Activated T-helper 1 cell treated with Interleukin-2 at 50 U/mL for 16 hours (primary cell): ENCODE results near the gene UAP1L1.
"Not testable (repeated sequence)": the region's sequence is repeated elsewhere in the genome, so short reads cannot be mapped to it uniquely, and the experiment has no call there.

Experiments used
- DNase-seq: peaks from one replicate; pipeline ENCODE4 v3.0.0-alpha.2; 2020; ENCODE audit warnings: low read depth

UAP1L1 gene, protein sequence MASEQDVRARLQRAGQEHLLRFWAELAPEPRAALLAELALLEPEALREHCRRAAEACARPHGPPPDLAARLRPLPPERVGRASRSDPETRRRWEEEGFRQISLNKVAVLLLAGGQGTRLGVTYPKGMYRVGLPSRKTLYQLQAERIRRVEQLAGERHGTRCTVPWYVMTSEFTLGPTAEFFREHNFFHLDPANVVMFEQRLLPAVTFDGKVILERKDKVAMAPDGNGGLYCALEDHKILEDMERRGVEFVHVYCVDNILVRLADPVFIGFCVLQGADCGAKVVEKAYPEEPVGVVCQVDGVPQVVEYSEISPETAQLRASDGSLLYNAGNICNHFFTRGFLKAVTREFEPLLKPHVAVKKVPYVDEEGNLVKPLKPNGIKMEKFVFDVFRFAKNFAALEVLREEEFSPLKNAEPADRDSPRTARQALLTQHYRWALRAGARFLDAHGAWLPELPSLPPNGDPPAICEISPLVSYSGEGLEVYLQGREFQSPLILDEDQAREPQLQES

DNA sequence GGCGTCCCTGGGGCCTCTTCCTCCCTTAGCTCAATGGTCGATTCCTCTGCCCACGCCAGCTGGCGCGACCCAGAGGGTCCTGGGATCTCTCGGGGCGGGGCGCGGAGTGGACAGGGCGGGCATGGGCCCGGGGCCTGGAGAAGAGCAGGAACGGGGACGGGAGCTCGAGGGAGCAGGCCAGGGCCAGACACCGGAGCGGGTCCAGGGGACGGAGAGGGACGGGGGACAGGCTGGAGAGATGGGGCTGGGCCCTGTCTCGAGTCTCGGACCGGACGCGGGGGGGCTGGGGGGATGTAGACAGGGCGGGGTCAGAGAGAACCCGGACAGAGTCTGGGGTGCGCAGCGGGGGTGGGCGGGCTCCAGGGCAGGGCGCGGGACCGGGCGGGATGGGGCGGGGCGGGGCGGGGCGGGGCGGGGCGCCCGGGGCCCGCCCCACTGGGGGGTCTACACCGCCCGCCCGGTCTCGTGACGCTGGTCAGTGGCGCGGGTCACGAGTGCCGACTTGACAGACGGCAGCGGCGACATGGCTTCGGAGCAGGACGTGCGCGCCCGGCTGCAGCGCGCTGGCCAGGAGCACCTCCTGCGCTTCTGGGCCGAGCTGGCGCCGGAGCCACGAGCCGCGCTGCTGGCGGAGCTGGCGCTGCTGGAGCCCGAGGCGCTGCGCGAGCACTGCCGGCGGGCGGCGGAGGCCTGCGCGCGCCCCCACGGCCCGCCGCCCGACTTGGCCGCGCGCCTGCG is at the start of gene UAP1L1:
Gene UAP1L1, plus strand, starts transcription at position 508 of the 738 bp plus-strand sequence. Its CDS starts 16 bp downstream, at position 524.
- peak; percentile 19 for DNase-seq

DNA sequence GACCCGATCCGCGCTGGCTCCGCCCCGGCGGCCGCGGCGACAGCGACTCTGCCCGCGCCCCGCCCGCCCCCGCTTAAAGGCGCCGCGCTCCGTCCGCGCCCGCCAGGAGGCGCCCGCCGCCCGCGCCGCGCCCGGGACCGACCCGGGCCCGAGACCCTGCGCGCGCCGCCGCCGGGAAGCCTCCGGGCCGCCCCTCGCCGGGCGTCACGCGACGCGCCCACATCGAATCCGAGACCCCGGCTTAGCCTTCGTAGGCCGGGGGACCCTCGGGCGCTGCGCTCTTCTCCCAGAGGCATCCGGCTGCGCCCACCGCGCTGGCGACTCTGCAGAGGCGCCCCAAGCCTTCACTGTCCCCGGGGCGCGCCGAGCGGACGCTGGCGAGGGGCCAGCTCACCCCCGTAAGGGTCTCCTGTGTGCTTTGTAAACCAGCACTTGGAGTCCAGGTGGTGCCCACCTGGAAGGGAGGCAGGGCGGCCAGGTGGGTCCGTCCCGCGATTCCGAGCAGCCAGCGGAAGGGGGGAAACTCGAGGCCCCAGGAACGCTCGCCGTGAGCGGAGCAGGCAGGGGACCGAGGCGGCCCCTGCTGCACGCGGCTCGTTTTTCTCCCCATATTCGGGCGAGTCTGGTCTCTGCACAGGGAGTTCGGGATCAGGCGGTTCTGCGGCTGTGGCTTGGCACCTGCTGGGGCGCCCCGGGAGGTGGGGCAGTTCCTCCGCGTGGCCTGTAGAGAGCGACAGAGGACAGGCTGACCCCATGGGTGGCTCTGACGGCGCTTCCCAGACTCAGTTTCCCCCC is 48.9 kb upstream of the UAP1L1 start:
- DNase-seq, result peak; percentile 66

DNA sequence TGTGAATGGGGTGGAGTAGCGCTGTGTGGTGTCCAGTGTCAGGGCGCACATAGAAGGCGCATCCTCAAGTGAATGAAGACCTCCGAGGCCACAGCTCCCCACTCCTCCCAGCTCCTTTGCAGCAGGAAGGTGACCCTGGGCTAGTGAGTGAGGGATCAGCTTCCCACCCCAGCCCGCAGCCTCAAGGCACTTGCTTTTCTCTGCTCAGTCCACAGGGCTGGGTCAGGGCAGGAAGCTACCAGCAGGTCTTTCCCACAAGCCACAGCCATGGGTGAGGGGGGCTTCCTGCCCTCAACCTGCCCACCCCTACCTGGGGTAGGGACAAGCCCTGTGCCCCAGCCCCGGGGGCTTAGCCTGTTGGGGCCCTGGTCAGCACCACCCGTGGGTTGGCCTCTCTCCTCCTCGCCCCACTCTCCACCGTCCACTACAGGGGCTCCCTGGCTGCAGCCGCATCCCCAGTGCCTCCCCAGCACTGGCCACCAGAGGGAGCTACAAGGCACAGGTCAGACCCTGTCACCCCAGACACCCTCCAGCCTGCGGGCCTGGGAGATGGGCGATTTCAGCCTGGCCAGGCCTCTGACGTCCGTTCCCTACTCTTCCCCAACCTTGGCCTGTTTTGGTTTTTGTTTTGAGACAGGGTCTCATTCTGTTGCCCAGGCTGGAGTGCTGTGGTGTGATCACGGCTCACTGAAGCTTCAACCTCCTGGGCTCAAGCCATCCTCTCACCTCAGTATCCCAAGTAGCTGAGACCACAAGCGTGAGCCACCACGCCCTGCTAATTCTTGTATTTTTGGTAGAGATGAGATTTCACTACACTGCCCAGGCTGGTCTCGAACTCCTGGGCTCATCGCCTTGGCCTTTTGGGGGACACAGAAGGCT is 48.0 kb upstream of the UAP1L1 start:
- peak; percentile 48 for DNase-seq

DNA sequence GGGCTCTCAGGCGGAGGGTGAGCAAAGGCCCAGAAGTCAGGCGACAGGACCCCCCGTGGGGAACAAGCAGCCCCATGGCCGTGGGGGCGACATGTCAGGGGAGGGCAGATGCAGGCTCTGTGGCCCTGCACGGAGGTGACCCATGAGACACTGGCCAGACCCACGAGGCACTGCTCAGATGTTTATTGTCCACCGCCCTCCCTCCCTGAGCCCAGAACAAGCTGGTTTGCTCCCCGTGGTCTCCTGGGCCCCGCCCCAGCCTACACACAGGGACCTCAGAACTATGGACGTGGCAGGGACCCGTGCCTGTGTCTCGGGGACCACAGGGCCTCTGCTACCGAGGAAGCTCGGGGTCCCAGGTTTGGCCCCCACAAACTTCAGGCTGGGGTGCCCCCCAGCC is 47.3 kb upstream of the UAP1L1 start:
- no peak for DNase-seq

DNA sequence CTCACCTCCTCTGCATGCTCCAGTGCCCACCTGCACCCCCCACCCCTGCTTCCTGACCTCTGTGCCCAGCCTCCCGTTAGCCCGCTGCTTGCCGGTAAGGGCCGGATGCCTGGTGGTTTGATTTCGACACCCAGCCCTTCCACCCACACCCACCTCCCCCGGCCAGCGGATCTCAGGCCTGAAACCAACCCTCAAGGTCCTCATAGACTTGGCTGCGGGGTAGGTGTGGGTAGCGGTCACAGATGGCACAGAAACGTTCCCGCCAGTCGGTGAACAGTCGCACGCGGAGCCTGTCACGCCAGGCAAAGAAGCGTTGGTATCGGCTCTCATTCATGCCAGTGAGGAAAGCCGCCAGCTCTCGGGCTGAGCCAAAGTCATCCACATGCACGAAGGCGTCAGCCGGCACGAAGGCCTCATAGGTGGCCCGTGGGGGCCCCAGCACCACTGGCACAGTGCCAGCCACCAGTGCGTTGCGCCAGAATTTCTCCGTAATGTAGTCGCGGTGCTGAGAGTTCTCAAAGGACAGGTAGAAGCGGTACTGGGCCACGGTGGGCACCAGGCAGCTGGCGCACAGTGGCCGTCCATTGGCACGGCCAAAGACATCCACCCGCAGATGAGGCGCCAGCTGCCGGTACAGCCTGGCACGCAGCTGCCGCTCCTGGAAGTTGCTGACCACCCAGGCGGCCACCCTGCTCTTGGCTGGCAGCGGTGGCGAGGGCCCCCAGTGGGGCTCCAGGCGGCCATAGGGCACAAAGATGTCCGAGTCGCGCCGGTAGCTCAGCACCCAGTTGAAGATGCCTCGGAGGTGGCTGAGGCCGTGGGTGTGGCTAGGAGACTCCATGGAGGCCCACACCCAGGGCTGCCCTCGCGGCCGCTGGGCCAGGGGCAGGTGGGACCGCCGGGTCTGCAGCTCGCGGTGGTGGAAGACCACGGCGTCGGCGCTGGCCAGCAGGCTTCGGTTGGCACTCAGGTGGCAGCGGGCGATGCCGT is 46.5 kb upstream of the UAP1L1 start:
- DNase-seq, result peak; percentile 22

DNA sequence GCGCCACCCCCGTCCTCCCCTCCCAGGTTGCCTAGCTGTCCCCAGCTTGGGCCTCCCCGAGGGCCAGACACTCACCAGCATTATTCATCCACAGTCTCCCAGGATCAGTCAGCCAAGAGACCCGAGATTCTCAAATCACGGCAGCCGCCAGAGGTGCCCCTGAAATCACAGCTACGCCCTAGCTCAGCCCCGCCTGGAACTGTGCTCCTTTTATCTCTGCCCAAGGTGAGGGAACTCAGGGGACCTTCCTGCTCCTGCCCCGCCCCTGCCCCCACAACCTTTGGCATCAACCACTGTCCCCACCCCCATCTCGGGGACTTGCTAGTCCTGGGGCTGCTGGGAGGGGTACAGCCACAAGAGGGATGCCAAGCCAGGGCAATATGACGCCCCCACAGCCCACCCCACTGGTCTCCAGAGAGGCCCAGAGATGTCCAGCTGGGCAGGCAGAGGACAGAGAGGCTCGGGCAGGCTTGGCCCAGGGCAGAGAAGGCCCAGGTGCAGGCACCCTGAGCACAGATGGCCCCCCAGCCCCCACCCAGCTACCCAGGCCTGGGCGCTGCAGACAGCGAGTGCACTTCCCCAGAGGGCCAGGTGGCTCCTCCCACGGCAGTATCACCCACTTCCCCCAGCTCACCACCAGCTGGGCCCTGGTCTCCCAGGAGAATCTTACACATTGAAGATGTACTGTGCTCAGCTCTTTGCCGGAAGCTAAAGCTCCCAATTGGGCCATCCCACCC is 45.2 kb upstream of the UAP1L1 start, which contains the start of gene FUT7:
Gene FUT7, minus strand, starts transcription at position 185 of the 737 bp plus-strand sequence. Its CDS starts 97 bp downstream, at position 88.
- DNase-seq, result no peak

DNA sequence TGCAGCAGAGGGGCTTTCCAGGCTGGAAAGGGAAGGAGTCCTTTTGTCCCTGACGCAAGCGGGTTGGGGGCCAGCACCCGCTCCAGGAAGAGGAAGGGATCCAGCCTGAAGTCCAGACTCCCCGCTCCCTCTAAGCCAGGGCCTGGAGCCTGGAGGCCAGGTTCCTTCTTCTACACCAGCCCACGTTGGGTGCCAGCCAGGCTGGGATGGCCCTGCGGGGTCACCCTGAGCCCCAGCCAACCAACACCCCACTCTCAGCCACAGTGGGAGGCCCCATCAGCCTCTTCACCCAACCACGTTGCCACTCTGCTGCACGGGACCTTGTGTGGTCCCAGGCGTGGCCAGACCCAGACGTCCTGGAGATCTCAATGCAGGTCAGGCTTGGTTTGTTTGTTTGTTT is 44.5 kb upstream of the UAP1L1 start:
- DNase-seq, result no peak

DNA sequence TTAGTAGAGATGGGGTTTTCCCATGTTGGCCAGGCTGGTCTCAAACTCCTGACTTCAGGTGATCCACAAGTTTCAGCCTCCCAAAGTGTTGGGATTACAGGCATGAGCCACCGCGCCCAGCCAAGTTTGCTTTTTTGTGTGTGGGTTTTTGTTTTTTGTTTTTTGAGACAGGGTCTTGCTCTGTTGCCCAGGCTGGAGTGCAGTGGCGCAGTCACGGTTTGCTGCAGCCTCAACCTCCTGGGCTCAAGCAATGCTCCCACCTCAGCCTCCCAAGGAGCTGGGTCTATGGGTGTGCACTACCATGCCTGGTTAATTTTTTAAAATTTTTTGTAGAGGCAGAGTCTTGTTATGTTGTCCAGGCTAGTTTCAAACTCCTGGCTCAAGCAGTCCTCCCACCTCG is 43.8 kb upstream of the UAP1L1 start:
- not testable (repeated sequence) for DNase-seq

DNA sequence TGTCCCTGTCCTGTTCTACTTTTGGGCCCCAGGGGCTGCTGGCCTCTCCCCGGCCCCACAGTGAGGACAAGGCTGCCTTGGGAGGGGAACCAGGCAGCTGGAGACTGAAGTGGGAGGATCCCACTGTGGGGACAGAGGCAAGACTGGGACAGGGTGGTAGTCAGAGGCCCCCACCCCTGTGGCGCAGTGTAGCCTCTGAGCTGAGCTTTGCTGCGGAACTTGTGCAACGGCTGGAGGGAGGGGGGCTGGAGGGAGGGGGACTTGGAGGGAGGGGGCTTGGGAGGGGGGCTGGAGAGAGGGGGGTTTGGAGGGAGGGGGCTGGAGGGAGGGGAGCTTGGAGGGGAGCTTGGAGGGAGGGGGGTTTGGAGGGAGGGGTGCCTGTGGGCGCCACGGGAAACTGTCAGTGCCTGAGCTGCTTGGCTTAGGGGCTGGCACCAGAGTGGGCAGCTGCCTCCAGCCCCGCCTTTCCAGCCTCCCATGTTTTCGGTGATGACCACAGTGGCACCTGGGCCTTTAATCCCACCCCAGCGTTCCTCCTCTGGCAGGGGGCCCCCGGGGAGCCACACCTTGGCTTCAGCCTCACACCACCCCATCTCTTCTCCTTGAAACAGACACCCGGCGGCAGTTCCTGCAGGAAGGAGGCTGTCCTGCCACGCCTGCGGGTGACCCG is 43.1 kb upstream of the UAP1L1 start:
- DNase-seq, result no peak

DNA sequence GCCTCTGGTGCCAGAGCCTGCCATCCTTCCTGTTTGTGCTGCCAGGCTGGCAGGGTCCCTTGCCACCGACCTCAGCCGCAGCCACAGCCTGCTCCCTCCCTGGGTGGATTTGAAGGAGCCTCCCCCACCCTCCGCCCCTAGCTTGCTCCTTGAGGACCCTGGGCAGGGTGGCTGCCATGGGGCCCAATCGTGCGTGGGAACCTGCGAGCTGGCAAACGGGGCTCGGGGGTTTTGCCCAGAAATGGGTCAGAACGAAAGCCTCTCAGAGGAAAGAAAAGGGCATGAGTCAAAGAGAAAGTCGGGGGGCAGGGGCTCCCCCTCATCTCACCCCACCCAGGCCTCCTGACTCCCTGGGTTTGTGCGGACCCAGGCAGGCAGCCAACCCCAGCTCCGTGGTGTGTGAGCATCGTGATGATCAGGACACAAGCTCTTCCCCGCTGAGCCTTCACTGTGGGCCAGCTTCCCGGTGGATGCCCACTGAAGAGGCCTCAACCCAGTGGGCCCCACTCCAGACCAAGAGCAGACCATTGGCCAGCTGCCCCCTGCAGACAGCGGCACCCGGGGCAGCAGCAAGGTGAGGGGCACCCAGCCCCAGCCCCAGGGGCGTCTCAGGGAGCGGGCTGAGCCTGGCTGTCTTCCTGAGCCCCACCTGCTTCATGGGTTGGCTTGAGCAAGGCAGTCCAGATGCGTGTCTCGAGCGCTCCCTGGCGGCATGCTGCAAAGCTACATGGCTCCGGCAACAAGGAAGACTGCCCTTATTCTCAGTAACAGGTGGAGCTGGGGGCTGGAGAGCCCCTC is 42.4 kb upstream of the UAP1L1 start:
- DNase-seq, result peak; percentile 76

DNA sequence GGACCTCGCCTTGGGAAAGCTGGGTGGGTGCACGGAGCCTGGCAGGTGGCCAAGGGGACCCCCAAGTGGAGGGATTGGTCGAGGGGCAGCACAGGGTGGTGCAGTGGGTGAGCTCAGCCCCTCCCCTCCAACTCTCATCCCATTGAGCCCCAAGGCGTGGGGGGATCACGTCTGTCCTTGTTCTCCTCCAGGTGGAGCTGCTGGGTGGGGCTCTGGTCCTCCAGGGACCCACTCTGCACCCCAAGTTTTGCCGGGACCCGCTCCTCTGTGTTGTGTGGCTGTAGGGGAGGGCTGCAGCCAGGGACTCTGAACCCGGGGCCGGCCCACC is 41.8 kb upstream of the UAP1L1 start:
- DNase-seq, result no peak

DNA sequence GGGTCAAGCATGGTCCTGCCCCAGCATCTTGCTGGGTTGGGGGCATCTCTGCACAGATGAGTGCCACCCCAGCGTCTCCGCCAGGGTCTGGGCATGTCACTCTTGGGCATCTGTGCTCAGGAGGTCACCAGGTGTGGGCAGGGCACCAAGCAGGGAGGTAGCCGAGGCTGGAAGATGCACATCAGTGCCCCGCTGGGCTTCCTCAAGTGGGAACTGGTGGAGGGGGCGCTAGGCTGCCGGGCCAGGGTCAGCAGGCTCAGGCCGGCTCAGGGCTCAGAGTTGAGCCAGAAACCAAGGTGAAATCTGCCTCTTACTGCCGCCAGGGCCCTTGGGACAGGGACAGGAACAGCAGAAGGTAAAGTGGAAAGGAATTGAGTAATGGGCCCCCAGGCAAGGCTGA is 41.4 kb upstream of the UAP1L1 start:
- DNase-seq, result no peak

DNA sequence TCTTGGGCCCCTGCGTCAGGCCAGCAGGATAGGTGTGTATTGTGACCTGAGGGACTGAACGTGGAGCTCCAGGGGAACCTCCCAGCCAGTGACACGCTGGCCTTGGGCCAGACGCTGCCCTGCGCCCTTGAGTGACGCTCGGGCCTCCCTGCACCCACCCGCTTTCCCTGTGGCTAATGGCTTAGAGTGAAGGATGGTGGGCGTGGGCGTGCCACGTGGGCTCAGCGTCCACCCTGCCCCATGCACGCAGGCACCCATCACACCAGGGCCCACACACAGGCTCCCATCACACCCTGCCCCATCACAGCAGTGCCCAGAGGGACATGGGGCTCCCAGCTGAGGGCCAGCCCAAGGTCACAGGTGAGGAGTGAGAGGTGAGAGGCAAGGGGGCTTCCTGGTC is 40.3 kb upstream of the UAP1L1 start:
- no peak for DNase-seq

DNA sequence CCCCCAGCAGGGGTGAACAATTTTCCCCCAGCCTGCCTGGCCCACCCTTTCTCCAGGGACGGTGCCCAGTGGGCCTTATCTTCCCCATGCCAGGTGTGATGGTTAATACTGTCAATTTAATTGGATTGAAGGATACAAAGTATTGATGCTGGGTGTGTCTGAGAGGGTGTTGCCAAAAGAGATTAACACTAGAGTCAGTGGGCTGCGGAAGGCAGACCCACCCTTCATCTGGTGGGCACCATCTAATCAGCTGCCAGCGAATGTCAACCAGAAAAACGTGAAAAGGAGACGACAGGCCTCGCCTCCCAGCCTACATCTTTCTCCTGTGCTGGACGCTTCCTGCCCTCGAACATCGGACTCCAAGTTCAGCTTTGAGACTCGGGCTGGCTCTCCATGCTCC is 39.8 kb upstream of the UAP1L1 start:
- no peak for DNase-seq

DNA sequence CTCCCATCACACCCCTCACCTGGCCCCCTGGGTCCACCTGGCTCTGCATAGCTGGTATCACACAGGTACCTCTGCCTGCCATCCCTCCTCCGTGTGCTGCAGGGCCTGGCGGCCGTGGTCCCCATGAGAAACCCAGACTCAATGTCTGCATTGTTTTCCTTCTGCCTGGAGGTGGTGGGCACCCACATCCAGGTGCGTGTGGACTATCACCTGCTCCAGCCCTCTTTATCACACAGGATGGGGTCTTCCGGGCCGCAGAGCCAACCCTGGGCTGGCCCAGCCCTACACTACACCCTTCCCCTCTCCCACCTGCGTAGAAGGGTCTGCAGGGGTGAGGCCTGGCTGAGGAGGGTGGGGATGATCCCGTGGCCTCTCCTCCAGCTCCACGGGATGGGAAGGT is 38.4 kb upstream of the UAP1L1 start:
- DNase-seq, result no peak

DNA sequence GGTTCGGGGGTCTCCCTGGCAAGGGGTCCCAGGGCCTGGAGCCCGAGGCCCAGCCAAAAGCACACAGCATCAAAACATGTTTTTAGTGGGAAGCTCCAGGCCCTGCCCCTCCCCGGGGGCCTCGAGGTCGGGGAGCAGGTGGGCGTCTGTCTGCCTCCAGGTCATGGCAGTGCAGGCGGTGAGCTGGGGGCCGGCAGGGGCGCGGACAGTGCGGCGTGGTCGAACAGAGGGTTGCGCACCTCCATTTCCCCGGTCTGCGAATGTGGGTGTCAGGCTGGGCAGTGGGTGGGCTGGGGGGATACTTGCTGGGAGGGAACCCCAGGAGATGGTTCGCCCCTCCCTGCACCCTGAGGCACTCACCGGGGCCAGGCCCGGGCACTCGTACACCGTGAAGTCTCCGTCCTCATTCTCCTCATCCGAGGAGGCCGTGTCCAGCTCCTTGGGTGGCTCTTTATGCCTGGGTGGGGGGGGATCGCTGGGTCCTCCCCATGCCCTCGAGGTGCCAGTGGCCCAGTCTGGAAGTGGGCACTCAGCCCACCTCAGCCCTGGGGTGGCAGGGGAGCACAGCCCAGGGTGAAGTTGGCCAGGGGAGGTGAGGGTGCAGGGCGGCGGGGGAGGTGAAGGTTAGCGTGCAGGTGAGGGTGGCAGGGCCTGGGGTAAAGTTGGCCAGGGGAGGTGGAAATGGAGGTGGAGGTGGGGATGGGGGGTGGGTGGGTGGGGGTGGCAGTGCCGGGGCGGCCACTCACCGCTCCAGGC is 37.5 kb upstream of the UAP1L1 start:
- no peak for DNase-seq

DNA sequence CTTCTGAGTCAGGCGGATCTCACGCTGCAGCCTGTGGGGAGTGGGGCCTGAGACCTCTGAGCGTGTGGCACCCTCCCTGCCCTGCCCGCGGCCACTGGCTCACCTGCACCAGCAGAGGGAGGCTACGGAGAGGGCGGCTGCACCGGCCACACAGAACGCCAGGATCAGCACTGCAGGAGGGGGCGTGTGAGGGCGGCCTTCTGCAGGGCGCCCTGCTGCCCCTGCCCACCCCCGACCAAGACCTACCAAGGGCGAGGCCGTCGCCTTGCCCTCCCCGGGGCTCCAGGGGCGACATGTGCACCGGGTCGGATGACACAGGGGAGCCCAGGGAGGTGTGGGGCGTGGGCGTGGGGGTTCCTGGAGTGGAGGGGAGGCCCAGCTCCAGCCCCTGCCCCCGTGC is 36.7 kb upstream of the UAP1L1 start:
- DNase-seq, result no peak
